Small intestine (tissue), 16 donors: ENCODE results near the gene GSTO2. TPM values are rescaled to one million over a fixed set of nuclear protein-coding genes. Genes with fewer than 3 reads are reported as not detected.

ENCODE experiments used
- DNase-seq, 2 donors: peaks; one replicate each; pipeline versions ENCODE4 v3.0.0 to v3.0.0-alpha.2; 2013
- FAIRE-seq: peaks from 2 replicates; lab custom pipeline; 2012; peaks lifted over from hg19 to GRCh38; lab: Jason Lieb, UNC
- H3K27ac ChIP-seq, 3 donors: one replicate each; pipeline ENCODE4 v1.5.1; 2013; ENCODE audit warnings: low read length in 2 of 3, mild to moderate bottlenecking in 2 of 3, control low read depth in 1 of 3, inconsistent platforms in 1 of 3, low read depth in 1 of 3, moderate library complexity in 1 of 3
- H3K27me3 ChIP-seq, 3 donors: one replicate each; pipeline ENCODE4 v1.6.1; 2013; ENCODE audit warnings: low read length in 3 of 3, inconsistent platforms in 1 of 3; ENCODE audit not compliant: control insufficient read depth in 3 of 3, insufficient read depth in 3 of 3
- H3K36me3 ChIP-seq, 3 donors: one replicate each; pipeline ENCODE4 v1.6.1; 2013; ENCODE audit warnings: low read length in 3 of 3, inconsistent platforms in 1 of 3, low read depth in 1 of 3, mild to moderate bottlenecking in 1 of 3, moderate library complexity in 1 of 3; ENCODE audit not compliant: control insufficient read depth in 3 of 3, insufficient read depth in 2 of 3
- H3K4me1 ChIP-seq, 3 donors: one replicate each; pipeline ENCODE4 v1.6.1; 2013; ENCODE audit warnings: low read length in 2 of 3, inconsistent platforms in 1 of 3, low read depth in 1 of 3, mild to moderate bottlenecking in 1 of 3, moderate library complexity in 1 of 3; ENCODE audit not compliant: control insufficient read depth in 3 of 3, insufficient read depth in 2 of 3
- H3K4me3 ChIP-seq, 3 donors: one replicate each; pipeline ENCODE4 v1.5.1; 2013; ENCODE audit warnings: low read length in 3 of 3, control low read depth in 1 of 3, inconsistent platforms in 1 of 3, low read depth in 1 of 3, mild to moderate bottlenecking in 1 of 3, moderate library complexity in 1 of 3
- H3K9me3 ChIP-seq, 2 donors: one replicate each; pipeline ENCODE4 v1.6.1; 2013; ENCODE audit warnings: low read depth in 1 of 2, low read length in 1 of 2; ENCODE audit not compliant: control insufficient read depth in 2 of 2, insufficient read depth in 1 of 2
- WGBS, 3 donors: extraction: QIAGEN DNeasy Blood & Tissue Kit; methylation state at CpG; one replicate each; pipeline ENCODE4 v1.1.7; 2013; 5-methylcytosine and 5-hydroxymethylcytosine counted together
- long read RNA-seq, 10 donors: transcript quantifications; one replicate each; lab custom pipeline, GENCODE V29; 2026
- polyA plus RNA-seq, 4 donors: library from polyadenylated mRNA; stranded (reverse) in 3 of 4; unstranded in 1 of 4; fragments of 200-250 nt in 3 of 4; fragments of 120-200 nt in 1 of 4; gene quantifications; one replicate each; pipeline versions ENCODE4 v1.2.1 to v1.2.3, GENCODE V29; 2013
- donor health status: healthy with polysubstance abuse.
- donor health status: control.
- donor health status: control.
- donor health status: Bipolar disorder and iron deficiency.
- donor health status: healthy.

GSTO2 gene
- 10 to 100 TPM in 3 of 4 donors, 1 to 10 TPM in 1; 9.2 to 45.4 (median 17.0) TPM for polyA plus RNA-seq
- long read RNA-seq, donor 1, full-length matches to known transcripts, result 12 of 24 reads
- long read RNA-seq, donor 1, partial matches to known transcripts, result 7 of 24 reads
- long read RNA-seq, donor 1, other reads (novel, unspliced or antisense), result 5 of 24 reads
- long read RNA-seq, donor 2, full-length matches to known transcripts, result 4 of 10 reads
- long read RNA-seq, donor 2, partial matches to known transcripts, result 6 of 10 reads
- long read RNA-seq, donor 2, other reads (novel, unspliced or antisense), result 0 of 10 reads
- long read RNA-seq, donor 3, full-length matches to known transcripts, result 6 of 6 reads
- long read RNA-seq, donor 3, partial matches to known transcripts, result 0 of 6 reads
- long read RNA-seq, donor 3, other reads (novel, unspliced or antisense), result 0 of 6 reads
- long read RNA-seq, donor 4, result 0 reads
- long read RNA-seq, donor 5, partial matches to known transcripts, result 0 of 1 reads
- long read RNA-seq, donor 5, other reads (novel, unspliced or antisense), result 0 of 1 reads
- long read RNA-seq, donor 6, full-length matches to known transcripts, result 5 of 5 reads
- long read RNA-seq, donor 6, partial matches to known transcripts, result 0 of 5 reads
- long read RNA-seq, donor 6, other reads (novel, unspliced or antisense), result 0 of 5 reads
- long read RNA-seq, donor 7, result 0 reads
- long read RNA-seq, donor 8, full-length matches to known transcripts, result 1 of 1 reads
- long read RNA-seq, donor 8, partial matches to known transcripts, result 0 of 1 reads
- long read RNA-seq, donor 8, other reads (novel, unspliced or antisense), result 0 of 1 reads
- long read RNA-seq, donor 9, full-length matches to known transcripts, result 2 of 2 reads
- long read RNA-seq, donor 9, partial matches to known transcripts, result 0 of 2 reads
- long read RNA-seq, donor 9, other reads (novel, unspliced or antisense), result 0 of 2 reads
- long read RNA-seq, donor 10, full-length matches to known transcripts, result 11 of 21 reads
- long read RNA-seq, donor 10, partial matches to known transcripts, result 10 of 21 reads
- long read RNA-seq, donor 10, other reads (novel, unspliced or antisense), result 0 of 21 reads

DNA sequence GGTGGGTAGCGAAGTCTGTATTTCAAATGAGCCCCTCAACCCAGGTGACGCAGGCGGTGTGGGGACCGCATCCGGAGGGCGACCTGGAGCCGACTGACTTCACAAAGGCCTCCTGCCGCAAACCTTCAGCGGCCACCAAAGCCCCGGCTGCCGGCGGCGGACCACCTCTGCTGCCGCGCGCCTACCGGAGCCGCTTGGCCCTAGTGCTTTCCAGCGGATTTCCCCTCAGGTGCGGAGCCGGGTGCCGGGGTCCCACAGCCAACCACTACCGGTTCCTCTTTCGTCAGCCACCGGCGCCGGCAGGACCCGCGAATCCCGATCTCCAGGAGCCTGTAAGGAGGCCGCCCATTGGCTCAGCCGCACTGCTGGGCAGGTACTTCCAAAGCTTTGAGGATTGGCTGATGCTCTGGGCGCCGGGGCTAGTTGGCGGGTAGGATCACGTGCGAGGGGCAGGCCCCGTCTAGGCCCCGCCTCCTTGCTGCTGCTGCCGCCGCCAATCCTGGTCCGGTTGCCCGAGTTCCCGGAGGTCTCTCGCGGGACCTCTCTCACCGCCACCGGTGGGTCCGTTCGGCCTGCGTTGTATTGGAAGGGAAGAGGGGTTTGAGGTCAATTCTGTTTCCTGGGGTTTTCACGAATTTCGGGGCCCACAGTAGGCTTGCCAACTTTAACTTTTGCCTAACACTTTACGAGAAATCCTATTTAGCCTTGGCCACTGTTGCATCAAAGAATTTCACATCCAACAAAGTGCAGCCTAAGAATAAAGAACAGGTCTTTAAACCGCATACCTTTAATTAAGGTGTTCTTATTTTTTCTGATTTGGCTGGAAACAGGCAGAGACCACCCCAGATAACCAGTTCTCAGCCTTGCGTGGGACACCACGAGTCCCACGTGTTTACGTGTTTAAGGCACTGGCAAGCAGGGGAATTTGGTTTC lies at the start of gene GSTO2:
GSTO2 (plus strand) TSS at position 472 of the 933 bp plus-strand sequence. CDS start 5,732 bp downstream, outside the sequence.
- no peaks in the 10 kb centered on the region for H3K9me3 ChIP-seq
- peak within 1 kb of the TSS; percentile 73 to 93 (median 91) for H3K4me3 ChIP-seq
- H3K27ac ChIP-seq, result peak within 1 kb of the TSS; percentile 77 to 94 (median 90)
- DNase-seq (peak; percentile 99), FAIRE-seq (peak; percentile 64)
- H3K36me3 ChIP-seq, result peaks cover 0 to 24% (median 4%) of the 10 kb centered on the region in 3 donors
- H3K4me1 ChIP-seq, result peaks cover 4 to 21% (median 5%) of the 10 kb centered on the region in 3 donors
- WGBS, 3 donors, result 2 to 5% (median 3%) methylated on average over 54 to 59 of the region's 59 CpGs
- no peaks in the 10 kb centered on the region for H3K27me3 ChIP-seq

GRCh38 chr10:104220522-104220921 lies 48.5 kb upstream of the GSTO2 start:
- Histone ChIP-seq H3K4me1 (peaks cover 0 to 10% (median 0%) of the 10 kb centered on the region in 3 donors), H3K9me3 (no peaks in the 10 kb centered on the region), H3K27ac (peak overlapping the region; percentile 5 to 92 (median 32)), H3K36me3 (peaks cover 0 to 3% (median 0%) of the 10 kb centered on the region in 3 donors), H3K4me3 (no peak overlapping the region), H3K27me3 (no peaks in the 10 kb centered on the region)
- DNase-seq (peak; percentile 89 to 90), FAIRE-seq (peak; percentile 41)
- 7 to 52% (median 25%) methylated on average over 2 of the region's 2 CpGs for WGBS, 3 donors

- H3K27me3 ChIP-seq, result no peaks in the 10 kb centered on the region
- no peak overlapping the region for H3K27ac ChIP-seq
- no peaks in the 10 kb centered on the region for H3K9me3 ChIP-seq
- H3K4me1 ChIP-seq, result peaks cover 0 to 10% (median 0%) of the 10 kb centered on the region in 3 donors
- no peak for DNase-seq
- H3K4me3 ChIP-seq, result no peak overlapping the region
- FAIRE-seq, result no peak
- peaks cover 0 to 3% (median 0%) of the 10 kb centered on the region in 3 donors for H3K36me3 ChIP-seq
Measured at GRCh38 chr10:104223304-104223703, 45.7 kb upstream of the GSTO2 start.

DNA sequence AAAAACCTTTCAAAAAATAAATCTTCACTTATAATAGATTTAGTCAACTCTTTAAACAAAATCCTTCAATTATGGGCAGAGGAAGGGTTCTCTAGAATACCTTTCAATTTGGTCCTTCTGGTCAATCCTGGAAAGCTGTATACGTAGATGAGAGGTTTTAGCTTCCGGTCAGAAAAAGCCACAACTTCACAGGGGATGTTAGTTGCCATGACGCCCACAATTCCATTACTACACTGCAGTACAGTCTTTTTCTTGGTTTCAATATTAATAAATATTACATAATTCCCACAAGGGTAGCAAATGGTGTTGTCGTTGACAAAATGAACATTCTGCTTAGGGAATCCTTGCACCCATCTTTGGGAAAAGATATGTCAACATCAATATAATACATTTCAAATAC lies 38.5 kb upstream of the GSTO2 start:
- Histone ChIP-seq H3K4me3 (no peak overlapping the region), H3K9me3 (no peaks in the 10 kb centered on the region), H3K4me1 (no peaks in the 10 kb centered on the region), H3K27me3 (no peaks in the 10 kb centered on the region), H3K36me3 (no peaks in the 10 kb centered on the region), H3K27ac (no peak overlapping the region)
- 69 to 87% (median 76%) methylated on average over 4 of the region's 4 CpGs for WGBS, 3 donors
- DNase-seq (no peak), FAIRE-seq (no peak)

DNA sequence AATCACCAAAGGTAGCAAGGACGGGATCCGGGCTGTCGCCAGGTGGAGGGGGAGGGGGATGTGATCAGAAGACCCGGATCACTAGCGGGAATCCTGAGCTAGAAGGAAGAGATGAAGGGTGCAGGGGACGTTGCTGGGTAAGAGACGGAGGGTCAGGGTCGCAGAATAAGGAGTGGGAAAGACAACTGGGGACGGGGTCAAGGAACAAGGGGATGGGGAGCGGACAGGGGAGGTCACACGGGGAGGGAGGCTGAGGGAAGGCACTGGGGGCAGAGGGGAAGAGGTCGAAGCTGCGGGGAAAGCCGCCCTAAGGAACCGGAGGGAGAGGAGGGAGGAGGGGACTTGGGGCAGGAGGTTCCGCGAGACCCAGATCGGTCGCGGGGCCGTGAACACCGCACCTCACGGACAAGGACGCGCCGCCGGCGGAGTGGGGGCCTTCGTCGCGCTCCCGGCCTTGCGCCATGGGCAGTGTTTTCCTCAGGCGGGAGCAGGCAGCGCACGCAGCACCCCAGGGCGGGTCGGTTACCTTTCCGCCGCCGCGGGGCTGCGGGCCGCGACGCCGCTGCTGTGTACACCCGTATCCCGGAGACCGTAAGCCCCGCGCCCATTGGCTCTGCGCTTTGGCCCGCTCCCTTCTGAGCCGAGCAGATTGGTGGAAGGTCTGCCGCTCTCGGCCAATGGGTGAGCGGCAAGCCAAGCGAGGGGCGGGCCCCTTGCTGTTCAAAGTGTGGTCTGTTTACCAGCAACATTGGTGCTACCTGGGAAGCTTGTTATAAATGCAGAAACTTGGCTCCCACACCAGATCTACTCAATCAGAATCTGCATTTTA lies 37.0 kb upstream of the GSTO2 start, which contains the start of gene CFAP43:
CFAP43 (minus strand) TSS at position 581 of the 829 bp plus-strand sequence; CDS start at position 463, 118 bp downstream.
- FAIRE-seq (no peak), DNase-seq (peak; percentile 98 to 99)
- H3K27ac ChIP-seq, result peak within 1 kb of the TSS; percentile 55 to 84 (median 62)
- peak within 1 kb of the TSS; percentile 60 to 94 (median 90) for H3K4me3 ChIP-seq
- H3K4me1 ChIP-seq, result no peaks in the 10 kb centered on the region
- 0 to 1% (median 1%) methylated on average over 43 to 60 of the region's 60 CpGs for WGBS, 3 donors
- no peaks in the 10 kb centered on the region for H3K9me3 ChIP-seq
- no peaks in the 10 kb centered on the region for H3K36me3 ChIP-seq
- H3K27me3 ChIP-seq, result no peaks in the 10 kb centered on the region

- Histone ChIP-seq H3K9me3 (no peaks in the 10 kb centered on the region), H3K4me3 (peak overlapping the region; percentile 9 to 94 (median 90)), H3K27ac (peak overlapping the region in 1 of 3 donors; percentile 60), H3K36me3 (no peaks in the 10 kb centered on the region), H3K4me1 (no peaks in the 10 kb centered on the region), H3K27me3 (no peaks in the 10 kb centered on the region)
- 5 to 11% (median 11%) methylated on average over 20 of the region's 20 CpGs for WGBS, 3 donors
- no peak for DNase-seq
- no peak for FAIRE-seq
Measured at GRCh38 chr10:104232613-104233102, 36.3 kb upstream of the GSTO2 start.

- no peaks in the 10 kb centered on the region for H3K9me3 ChIP-seq
- no peaks in the 10 kb centered on the region for H3K4me1 ChIP-seq
- 80 to 91% (median 84%) methylated on average over 1 of the region's 1 CpG for WGBS, 3 donors
- H3K36me3 ChIP-seq, result no peaks in the 10 kb centered on the region
- no peak for DNase-seq
- no peak overlapping the region for H3K27ac ChIP-seq
- H3K4me3 ChIP-seq, result no peak overlapping the region
- no peak for FAIRE-seq
- H3K27me3 ChIP-seq, result no peaks in the 10 kb centered on the region
Measured at GRCh38 chr10:104233817-104234216, 35.2 kb upstream of the GSTO2 start.
